NK-92 (cell line): ENCODE data around the gene NINL.

ENCODE experiments used
- DNase-seq: peaks from one replicate; lab custom pipeline; 2025; ENCODE audit not compliant: unreplicated experiment; lab: John Stamatoyannopoulos, UW

NINL gene

GRCh38 chr20:25422032-25422431, 163.3 kb downstream of the NINL start:
- no peak for DNase-seq

GRCh38 chr20:25421102-25421501, 164.2 kb downstream of the NINL start:
- DNase-seq = no peak

DNA sequence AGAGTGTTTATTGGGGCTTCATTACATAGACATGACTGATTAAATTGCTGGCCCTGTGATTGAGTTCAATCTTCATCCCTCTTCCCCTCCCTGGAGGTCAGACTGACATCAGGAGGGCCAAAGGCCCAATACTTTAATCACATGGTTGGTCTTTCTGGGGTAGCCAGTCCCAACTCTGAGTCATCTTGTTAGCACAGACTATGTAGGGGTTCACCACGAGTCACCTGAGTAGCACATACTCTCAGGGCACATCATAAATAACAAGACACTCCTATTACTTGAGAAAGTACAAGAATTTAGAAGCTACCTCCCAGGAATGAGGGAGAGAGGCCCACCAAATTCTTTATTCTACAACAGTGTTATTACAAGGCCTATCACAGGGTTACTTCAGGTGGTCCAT, 166.6 kb downstream of the NINL start:
- no peak for DNase-seq

DNA sequence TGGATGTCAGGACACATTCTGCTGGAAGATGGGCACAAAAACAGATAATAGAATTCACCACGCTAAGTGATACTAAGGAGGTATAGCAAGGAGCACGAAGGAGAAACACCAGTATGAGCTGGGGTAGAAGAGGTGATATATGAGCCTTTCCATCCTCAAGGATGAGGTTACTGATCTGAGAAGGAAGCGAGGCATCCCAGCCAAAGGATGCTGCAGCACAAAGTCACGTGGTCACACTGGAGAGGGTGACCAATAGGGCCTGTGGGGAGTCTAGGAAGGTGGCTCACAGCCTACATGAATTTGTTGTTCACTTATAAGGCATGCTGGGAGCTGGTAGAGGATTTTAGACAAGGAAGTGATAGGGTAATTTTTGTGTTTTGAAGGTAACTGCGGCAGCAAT, 176.4 kb downstream of the NINL start:
- DNase-seq = no peak

- DNase-seq = no peak
These were observed 177.2 kb downstream of the NINL start for GRCh38 chr20:25408170-25408547.

DNA sequence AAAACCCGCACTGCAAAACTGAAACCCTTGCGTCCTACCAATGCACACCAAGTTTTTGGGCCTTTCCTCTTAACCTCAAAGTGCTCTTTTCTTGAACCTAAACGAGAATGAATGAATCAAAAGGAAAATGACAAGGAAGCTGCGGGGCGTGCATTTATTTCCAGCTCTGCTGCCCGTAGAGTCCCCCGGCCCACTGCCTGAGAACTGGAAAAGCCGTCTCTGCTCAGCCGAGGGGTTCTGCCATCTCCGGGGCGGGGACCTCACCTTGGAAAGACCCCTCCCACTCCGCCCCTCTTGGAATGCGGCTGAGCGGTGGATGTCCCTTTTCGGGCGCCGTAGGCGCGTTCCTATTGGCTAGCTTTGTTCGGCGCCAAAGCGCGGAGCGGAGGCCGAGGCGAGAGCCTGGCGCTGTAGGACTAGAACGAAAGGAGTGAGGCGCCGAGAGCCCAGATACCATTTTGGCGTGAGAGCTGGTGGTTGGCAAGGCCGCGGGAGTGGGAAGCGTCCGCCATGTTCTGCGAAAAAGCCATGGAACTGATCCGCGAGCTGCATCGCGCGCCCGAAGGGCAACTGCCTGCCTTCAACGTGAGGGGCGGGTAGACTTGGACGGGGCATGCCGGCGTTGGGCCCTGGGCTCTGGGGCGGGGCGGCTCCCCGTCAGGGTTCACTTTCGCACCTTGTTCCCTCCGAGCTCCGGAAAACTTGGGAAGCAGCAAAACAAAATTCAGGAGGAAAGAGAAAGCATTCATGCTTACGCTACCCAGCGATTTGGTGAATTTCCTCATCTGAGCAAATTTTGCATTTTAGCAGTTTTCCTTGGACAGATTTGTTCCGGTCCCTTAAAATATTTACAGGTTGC, 177.8 kb downstream of the NINL start, which contains the start of gene GINS1:
Gene GINS1 (plus strand): TSS at position 363 of the 859 bp plus-strand sequence. CDS start 148 bp downstream, at position 511.
- DNase-seq = no peak
